GM08714 (cell line): ENCODE results near the gene GAGE10.
"Not testable (repeated sequence)": the region's sequence is repeated elsewhere in the genome, so short reads cannot be mapped to it uniquely, and the experiment has no call there.

Source experiments
- H3K4me3 ChIP-seq: fragments of 200-500 bp; sonication (Bioruptor generic); 2 replicates; pipeline ENCODE4 v1.5.1; 2014; ENCODE audit warnings: mild to moderate bottlenecking, low read length, inconsistent platforms
- ZNF274 ChIP-seq: IDR thresholded peaks from 2 replicates; pipeline ENCODE4 v1.6.1; 2012; ENCODE audit warnings: mild to moderate bottlenecking, low read depth, low read length

GAGE10 gene

DNA sequence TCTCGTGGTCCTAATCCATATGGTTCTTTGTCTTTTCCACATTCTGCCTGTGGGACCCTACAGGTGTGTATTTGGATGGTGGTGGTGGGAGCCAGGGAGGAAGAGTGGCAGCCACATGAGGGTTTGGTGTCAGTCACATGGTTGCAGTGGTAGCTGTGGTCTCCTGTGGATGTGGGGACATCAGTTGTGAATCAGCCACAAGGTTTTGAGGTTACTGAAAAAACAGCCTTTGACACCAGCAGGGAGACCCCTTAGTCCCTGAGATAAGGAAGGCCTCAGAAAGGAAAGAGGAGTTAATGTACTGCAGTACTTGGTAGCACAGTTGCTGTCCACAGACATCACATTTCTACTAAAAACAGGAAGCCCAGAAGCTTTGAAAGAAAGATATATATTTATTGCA lies 15.8 kb upstream of the GAGE10 start:
- TF ChIP-seq ZNF274, result no peak
- no peak overlapping the region for H3K4me3 ChIP-seq

DNA sequence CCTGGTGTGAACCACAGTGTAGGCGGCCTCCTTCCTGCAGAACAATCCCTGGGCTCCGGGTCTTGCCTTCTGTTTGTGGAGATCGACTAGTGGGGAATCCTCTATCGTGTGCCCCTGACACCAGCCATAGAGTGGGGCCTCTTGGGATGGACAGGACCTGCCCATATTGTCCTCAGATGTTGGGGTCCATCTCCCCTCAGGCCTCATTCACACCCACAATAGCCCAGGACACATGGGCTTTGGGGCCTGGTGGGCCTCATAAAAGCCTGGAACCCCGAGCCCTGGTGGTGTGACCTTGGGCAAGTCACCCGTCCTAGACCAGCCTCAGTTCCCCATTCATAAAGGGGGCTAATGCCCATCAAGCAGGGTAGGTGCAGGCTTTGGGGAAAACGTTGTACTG lies 13.2 kb upstream of the GAGE10 start:
- TF ChIP-seq ZNF274, result no peak
- H3K4me3 ChIP-seq, result no peak overlapping the region

GRCh38 chrX:49291615-49292337 lies 11.7 kb upstream of the GAGE10 start:
- no peak overlapping the region for H3K4me3 ChIP-seq

GRCh38 chrX:49292400-49293362 lies 10.8 kb upstream of the GAGE10 start:
- TF ChIP-seq ZNF274, result no peak
- no peak overlapping the region for H3K4me3 ChIP-seq

More at GRCh38 chrX:49291615-49292337, 11.7 kb upstream of the GAGE10 start:
- TF ChIP-seq ZNF274, result no peak

GRCh38 chrX:49299293-49299692 lies 4.2 kb upstream of the GAGE10 start:
- H3K4me3 ChIP-seq, result not testable (repeated sequence)

DNA sequence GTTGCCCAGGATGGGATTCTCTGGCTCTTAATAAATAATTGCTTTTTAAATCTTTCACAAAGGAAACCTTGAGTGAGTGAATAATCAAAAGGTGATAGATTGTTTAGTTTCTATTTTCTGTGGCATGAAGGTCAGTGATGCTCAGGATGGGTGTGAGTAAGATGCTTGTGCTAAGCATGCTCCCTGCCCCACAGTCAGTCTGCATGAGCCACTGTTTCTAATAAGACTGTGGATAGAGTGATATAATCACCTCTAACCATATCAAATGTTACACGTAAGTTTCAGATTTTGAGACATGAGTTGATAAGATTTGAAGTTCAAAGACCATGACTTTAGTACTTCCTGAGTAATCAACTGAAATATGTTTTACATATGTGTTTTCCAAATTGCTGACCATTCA lies 2.7 kb upstream of the GAGE10 start:
- no peak overlapping the region for H3K4me3 ChIP-seq
- TF ChIP-seq ZNF274, result no peak

DNA sequence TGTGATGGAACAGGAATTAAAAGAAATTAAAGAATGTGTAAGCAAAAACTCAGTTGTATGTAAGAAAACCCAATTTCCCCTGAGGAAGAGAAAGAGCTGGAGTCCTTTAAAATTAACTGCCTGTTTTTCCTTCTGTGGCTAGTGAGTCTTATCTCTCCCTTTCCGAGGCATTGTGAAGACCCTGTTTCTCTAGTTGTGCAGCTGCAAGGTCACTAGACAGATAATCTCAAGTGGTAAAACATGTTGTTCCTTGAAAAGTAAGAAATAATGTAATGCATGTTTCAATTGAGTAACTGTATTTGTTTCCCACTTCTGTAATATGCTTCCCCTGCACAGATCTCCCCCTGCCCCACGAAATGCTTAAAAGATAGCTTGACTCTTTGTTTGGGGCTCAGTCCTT lies 4.3 kb downstream of the GAGE10 start:
- H3K4me3 ChIP-seq, result not testable (repeated sequence)

DNA sequence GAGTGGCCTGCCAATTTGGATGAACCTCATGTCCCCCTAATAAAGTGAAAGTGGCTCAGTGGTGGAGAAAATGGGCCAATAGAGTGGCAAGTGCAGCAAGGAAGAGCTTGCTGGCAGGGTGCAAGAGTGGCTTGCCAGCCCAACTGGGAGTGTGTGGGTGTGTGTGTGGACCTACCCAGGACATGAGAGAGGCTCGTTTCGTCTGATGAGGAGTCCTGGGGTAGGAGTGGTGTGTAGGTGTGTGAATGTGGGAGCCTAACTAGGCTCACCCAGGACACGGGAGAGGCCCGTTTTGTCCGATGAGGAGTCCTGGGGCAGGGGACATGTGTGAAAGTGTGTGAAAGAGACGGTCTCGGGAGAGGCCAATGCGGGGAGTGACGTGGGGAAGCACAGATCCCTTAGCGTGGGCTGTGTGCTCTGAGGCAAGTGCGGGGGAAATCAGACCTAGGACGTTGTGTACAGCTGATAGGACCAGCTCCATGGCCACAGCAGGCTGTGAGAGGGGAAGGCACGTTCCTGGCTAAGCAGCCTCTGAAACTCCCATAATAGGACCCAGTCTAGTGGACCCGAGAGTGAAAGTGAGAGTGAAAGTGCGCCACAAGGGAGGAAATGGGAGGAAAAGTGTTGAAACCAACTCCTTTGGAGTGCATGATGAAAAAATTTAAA lies 5.3 kb downstream of the GAGE10 start:
- no peak for TF ChIP-seq ZNF274
- H3K4me3 ChIP-seq, result no peak overlapping the region; the same call in 1 of the 2 replicates

- H3K4me3 ChIP-seq, result no peak overlapping the region; the same call in 1 of the 2 replicates
- TF ChIP-seq ZNF274, result no peak
These were observed 6.0 kb downstream of the GAGE10 start for GRCh38 chrX:49309401-49309981.

DNA sequence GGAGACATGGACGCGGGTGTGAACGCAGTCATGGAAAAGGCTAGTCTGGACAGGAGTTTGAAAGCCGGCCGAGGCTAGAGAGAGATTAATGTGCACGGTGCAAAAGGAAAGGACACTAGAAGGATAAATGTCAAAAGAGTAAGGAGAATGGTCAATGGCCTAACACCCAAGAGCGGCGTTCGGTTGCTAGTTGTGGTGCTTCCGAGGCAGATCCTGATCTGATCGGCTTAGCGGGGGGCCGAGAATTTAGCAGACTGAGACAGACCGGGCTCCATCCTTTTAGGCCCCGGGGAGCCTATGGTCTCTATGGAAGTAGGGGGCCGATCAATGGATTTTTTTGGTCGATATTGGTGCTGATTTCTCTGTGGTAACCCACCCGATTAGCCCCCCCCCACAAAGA lies 6.9 kb downstream of the GAGE10 start:
- TF ChIP-seq ZNF274, result no peak
- no peak overlapping the region for H3K4me3 ChIP-seq

DNA sequence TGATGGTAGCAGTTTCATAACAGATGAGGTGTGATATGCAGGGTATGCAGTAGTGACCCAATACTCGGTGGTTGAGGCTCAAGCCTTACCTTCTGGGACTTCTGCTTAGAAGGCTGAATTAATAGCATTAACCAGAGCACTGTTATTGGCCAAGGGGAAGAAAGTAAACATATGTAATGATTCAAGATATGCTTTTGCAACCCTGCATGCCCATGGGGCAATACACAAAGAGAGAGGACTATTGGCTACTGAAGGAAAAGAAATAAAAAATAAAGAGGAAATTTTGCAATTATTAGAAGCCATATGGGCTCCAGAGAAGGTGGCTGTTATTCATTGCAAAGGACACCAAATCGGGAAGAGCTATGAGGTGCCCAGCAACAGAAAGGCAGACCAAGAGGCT lies 8.7 kb downstream of the GAGE10 start:
- TF ChIP-seq ZNF274, result no peak
- H3K4me3 ChIP-seq, result no peak overlapping the region

DNA sequence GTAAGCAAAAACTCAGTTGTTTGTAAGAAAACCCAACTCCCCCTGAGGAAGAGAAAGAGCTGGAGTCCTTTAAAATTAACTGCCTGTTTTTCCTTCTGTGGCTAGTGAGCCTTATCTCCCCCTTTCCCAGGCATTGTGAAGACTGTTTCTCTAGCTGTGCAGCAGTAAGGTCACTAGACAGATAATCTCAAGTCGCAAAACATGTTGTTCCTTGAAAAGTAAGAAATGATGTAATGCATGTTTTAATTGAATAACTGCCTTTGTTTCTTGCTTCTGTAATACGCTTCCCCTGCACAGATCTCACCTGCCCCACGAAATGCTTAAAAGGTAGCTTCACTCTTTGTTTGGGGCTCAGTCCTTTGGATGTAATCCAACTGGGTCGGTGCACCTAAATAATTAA lies 12.6 kb downstream of the GAGE10 start:
- no peak overlapping the region for H3K4me3 ChIP-seq
- TF ChIP-seq ZNF274, result no peak

GRCh38 chrX:49321737-49322136 lies 18.3 kb downstream of the GAGE10 start, which contains the start of gene GAGE12J:
Gene GAGE12J (plus strand): TSS chrX:49322037. CDS start chrX:49323194, 1,157 bp downstream.
- H3K4me3 ChIP-seq, result not testable (repeated sequence)

- H3K4me3 ChIP-seq, result not testable (repeated sequence)
These were observed 18.8 kb downstream of the GAGE10 start for GRCh38 chrX:49322266-49322665.

- not testable (repeated sequence) for H3K4me3 ChIP-seq
These were observed 20.3 kb downstream of the GAGE10 start for GRCh38 chrX:49323735-49324134.

- not testable (repeated sequence) for H3K4me3 ChIP-seq
These were observed 27.0 kb downstream of the GAGE10 start for GRCh38 chrX:49330421-49330820.

GRCh38 chrX:49331282-49331681 lies 27.8 kb downstream of the GAGE10 start, which contains the start of gene GAGE13:
Gene GAGE13 (plus strand): TSS chrX:49331582. CDS start chrX:49332738, 1,156 bp downstream.
- not testable (repeated sequence) for H3K4me3 ChIP-seq

- H3K4me3 ChIP-seq, result not testable (repeated sequence)
These were observed 28.4 kb downstream of the GAGE10 start for GRCh38 chrX:49331841-49332240.

DNA sequence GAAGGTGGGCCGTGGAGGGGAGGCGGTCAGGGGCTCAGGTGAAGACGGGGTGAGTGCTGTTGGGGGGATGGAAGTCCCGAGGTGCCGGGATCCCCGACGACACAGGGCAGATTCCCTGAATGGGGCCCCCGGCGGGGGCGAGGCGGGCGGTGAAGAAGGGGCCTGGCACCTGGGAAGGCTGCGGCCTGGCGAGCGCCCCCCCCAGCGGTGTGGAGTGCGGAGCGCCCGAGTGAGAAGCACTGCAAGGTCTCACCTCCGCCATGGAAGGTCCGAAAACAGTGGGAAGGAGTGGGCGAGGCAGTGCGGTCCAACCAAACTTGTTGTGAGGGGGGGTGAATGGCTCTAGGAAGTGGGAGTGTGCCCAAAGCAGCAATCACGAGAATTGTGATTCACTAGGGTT lies 38.0 kb downstream of the GAGE10 start:
- H3K4me3 ChIP-seq, result not testable (repeated sequence)

DNA sequence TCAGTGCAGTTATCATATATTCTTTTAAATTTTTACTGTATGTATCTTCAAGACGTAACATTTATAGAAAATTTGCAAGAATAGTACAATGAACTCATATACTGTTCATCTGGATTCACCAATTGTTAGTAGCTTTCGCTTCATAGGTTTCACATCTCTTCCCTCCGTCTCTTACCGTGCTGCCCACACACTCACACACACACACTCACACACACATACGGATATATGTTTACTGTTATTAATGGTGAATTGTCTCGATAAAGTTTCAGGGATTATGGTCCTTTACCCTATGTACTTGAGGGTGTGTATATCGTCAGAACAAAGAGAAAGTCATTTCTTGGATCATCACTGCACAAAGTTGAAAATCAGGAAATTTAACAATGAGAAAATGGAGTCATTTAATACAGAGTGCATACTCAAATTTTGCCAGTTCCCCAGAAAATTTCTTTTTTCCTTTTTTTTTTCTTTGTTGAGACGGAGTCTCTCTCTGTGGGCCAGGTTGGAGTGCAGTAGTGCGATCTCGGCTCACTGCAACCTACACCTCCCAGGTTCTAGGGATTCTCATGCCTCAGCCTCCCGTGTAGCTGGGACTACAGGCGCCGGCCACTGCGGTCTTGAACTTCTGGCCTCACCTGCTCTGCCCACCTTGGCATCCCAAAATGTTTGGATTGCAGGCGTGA lies 41.2 kb downstream of the GAGE10 start:
- not testable (repeated sequence) for H3K4me3 ChIP-seq
